ENCODE measurements around the gene RAPGEF6.
"Not testable (repeated sequence)": the region's sequence is repeated elsewhere in the genome, so short reads cannot be mapped to it uniquely, and the experiment has no call there.

RAPGEF6 gene

GRCh38 chr5:131641494-131641893 is 6.5 kb upstream of the RAPGEF6 start:
- no peak for DNase-seq

GRCh38 chr5:131640043-131640856 is 5.2 kb upstream of the RAPGEF6 start:
- DNase-seq: no peak

- no peak for DNase-seq
Observed at GRCh38 chr5:131639148-131639547, 4.1 kb upstream of the RAPGEF6 start.

- DNase-seq: no peak
Observed at GRCh38 chr5:131637694-131638093, 2.7 kb upstream of the RAPGEF6 start.

GRCh38 chr5:131635684-131636572 is 899 bp upstream of the RAPGEF6 start:
- peak; percentile 33 for DNase-seq

- peak; percentile 10 for DNase-seq
Observed at GRCh38 chr5:131634666-131634995, 398 bp downstream of the RAPGEF6 start.

- no peak for DNase-seq
Observed at GRCh38 chr5:131634238-131634637, 791 bp downstream of the RAPGEF6 start.

GRCh38 chr5:131633830-131634229 is 1.2 kb downstream of the RAPGEF6 start:
- DNase-seq: no peak

GRCh38 chr5:131630963-131631350 is 4.1 kb downstream of the RAPGEF6 start:
- no peak for DNase-seq

- DNase-seq: no peak
Observed at GRCh38 chr5:131630208-131630962, 4.6 kb downstream of the RAPGEF6 start.

- no peak for DNase-seq
Observed at GRCh38 chr5:131628990-131629389, 6.0 kb downstream of the RAPGEF6 start.

- DNase-seq: no peak
Observed at GRCh38 chr5:131627207-131627865, 7.7 kb downstream of the RAPGEF6 start.

- DNase-seq: no peak
Observed at GRCh38 chr5:131622633-131623032, 12.4 kb downstream of the RAPGEF6 start.

GRCh38 chr5:131621164-131621563 is 13.9 kb downstream of the RAPGEF6 start:
- DNase-seq: not testable (repeated sequence)

GRCh38 chr5:131619102-131619501 is 15.9 kb downstream of the RAPGEF6 start:
- no peak for DNase-seq

- no peak for DNase-seq
Observed at GRCh38 chr5:131617140-131617822, 17.7 kb downstream of the RAPGEF6 start.

- no peak for DNase-seq
Observed at GRCh38 chr5:131615957-131616356, 19.1 kb downstream of the RAPGEF6 start.

GRCh38 chr5:131613423-131613822 is 21.6 kb downstream of the RAPGEF6 start:
- DNase-seq: no peak

GRCh38 chr5:131611064-131611381 is 24.0 kb downstream of the RAPGEF6 start:
- no peak for DNase-seq

- DNase-seq: no peak
Observed at GRCh38 chr5:131610198-131611063, 24.6 kb downstream of the RAPGEF6 start.

- no peak for DNase-seq
Observed at GRCh38 chr5:131609774-131610173, 25.3 kb downstream of the RAPGEF6 start.
